Transverse colon (tissue), 3 donors: ENCODE measurements around the gene BMP6.

ENCODE experiments used
- CTCF ChIP-seq, 5 experiments: fragments of 200-600 bp in 3 of 5; fragments of 450-650 bp in 2 of 5; sonication (generic) in 3 of 5; IDR thresholded peaks; 1 replicate in 2 of 5; 2 replicates in 3 of 5; pipeline ENCODE4 v1.5.1; 2016 to 2017; ENCODE audit warnings: antibody characterized with exemption in 5 of 5, inconsistent platforms in 3 of 5, mild to moderate bottlenecking in 2 of 5, moderate library complexity in 1 of 5
- POLR2A ChIP-seq: fragments of 450-650 bp; IDR thresholded peaks from one replicate; pipeline ENCODE4 v1.6.1; 2016; ENCODE audit warnings: antibody characterized with exemption, mild to moderate bottlenecking, moderate library complexity

- no peak for TF ChIP-seq CTCF (IDR thresholded peaks at IDR 0.05)
- no peak for TF ChIP-seq POLR2A
Observed at GRCh38 chr6:7693827-7694226, 32.1 kb upstream of the BMP6 start.
